ENCODE results near the gene RIMS1. TPM values are rescaled to one million over a fixed set of nuclear protein-coding genes. Genes with fewer than 3 reads are reported as not detected.

RIMS1 gene
- total and polyA plus RNA-seq, 9 of the 15 experiments (the other 6 are each of a cell fraction or from before 2014, with no cell fraction given), result not detected

DNA sequence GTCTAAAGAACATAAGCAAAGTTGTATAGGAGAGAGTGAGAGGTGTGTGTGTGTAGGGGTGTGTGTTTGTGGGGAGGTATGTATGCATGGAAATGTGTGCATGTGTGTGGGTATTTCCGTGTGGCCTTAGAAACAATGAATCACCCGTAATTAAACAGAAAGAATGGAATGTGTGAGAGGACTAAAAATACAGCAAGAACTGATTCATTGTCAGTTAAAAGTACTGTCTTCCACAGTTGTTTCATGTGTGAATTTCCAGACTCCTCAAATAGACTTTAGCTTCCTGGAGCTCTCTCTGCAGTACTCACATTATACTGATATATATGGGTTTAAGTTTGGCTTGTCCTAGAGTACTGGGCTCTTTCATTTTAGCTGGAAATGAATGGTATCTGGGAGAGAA, 145.7 kb downstream of the RIMS1 start (continued):
- TF ChIP-seq CC2D1A (IDR thresholded peaks at IDR 0.05), result no peak
- TF ChIP-seq ZNF75A (CRISPR knock-in tag; IDR thresholded peaks at IDR 0.05), result no peak
- no peak for TF ChIP-seq PCBP1 (IDR thresholded peaks at IDR 0.05; ENCODE audit: low read depth, low read length, poor library complexity, severe bottlenecking)
- TF ChIP-seq, protein P1, sequence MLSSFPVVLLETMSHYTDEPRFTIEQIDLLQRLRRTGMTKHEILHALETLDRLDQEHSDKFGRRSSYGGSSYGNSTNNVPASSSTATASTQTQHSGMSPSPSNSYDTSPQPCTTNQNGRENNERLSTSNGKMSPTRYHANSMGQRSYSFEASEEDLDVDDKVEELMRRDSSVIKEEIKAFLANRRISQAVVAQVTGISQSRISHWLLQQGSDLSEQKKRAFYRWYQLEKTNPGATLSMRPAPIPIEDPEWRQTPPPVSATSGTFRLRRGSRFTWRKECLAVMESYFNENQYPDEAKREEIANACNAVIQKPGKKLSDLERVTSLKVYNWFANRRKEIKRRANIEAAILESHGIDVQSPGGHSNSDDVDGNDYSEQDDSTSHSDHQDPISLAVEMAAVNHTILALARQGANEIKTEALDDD (IDR thresholded peaks at IDR 0.05), result no peak
- no peak for TF ChIP-seq ZNF217 (CRISPR knock-in tag; IDR thresholded peaks at IDR 0.05)
- no peak for TF ChIP-seq ZNF24 (IDR thresholded peaks at IDR 0.05)

DNA sequence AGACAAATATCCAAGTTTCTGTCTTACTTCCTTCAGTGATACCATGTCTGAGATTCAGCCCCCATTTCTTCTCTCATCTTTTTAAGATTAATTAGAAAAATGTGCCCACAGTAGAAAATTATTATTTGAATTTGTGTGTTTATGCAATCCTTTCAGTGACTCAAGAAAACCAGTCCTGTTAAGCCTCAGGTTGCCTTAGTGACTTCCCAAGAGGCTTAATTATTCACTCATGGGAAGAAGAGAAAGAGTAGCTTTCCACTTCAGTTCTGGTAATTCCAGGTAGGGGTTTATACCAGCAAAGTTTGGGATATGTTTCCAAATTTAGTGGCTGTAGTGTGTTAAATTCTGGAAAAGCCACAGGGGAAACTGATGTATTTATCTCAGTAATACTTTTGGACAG, 149.1 kb downstream of the RIMS1 start:
- CTCF ChIA-PET (ENCODE audit: low intra/inter-chr PET ratio), result no interaction called here
- H3K27ac ChIP-seq (ENCODE audit: extremely low read depth, low read depth, low read length), result no peak overlapping the region
- no peak overlapping the region for H2AFZ ChIP-seq (ENCODE audit: low read depth, low read length)
- H3K9me3 ChIP-seq (replicated peaks; ENCODE audit: control insufficient read depth, insufficient read depth, low read depth, low read length), result no peaks in the 10 kb centered on the region
- no TSS peak for BruUV-seq (replicated peaks)
- no peaks in the 10 kb centered on the region for H3K36me3 ChIP-seq (ENCODE audit: control insufficient read depth, insufficient read depth, low read length)
- H3K4me1 ChIP-seq (replicated peaks in 1 of 2; ENCODE audit: control insufficient read depth in 2 of 2, insufficient read depth in 2 of 2, low read length in 2 of 2), result no peaks in the 10 kb centered on the region
- in situ Hi-C loops (cut with MboI) (no loop called here), intact Hi-C loops (cut with micrococcal nuclease) (no loop called here)
- FAIRE-seq, result no peak
- H3K4me2 ChIP-seq (ENCODE audit: insufficient read depth, low read length), result no peak overlapping the region
- DNase-seq (ENCODE audit: extremely low read depth in 1 of 4, low spot score in 3 of 4), result no peak
- H3K9ac ChIP-seq (ENCODE audit: insufficient read depth in 1 of 2, low read depth in 2 of 2, low read length in 2 of 2), result no peak overlapping the region
- H3K9me1 ChIP-seq (ENCODE audit: control insufficient read depth, insufficient read depth, low read length), result no peaks in the 10 kb centered on the region
- no peak overlapping the region for H3K4me3 ChIP-seq
- POLR2A ChIA-PET, result no interaction called here
- H4K20me1 ChIP-seq (replicated peaks; ENCODE audit: control insufficient read depth, insufficient read depth, low read length), result no peaks in the 10 kb centered on the region
- H3K27me3 ChIP-seq (ENCODE audit: control insufficient read depth in 2 of 2, insufficient read depth in 2 of 2, low read length in 2 of 2), result no peaks in the 10 kb centered on the region
- H3K79me2 ChIP-seq (ENCODE audit: control insufficient read depth, insufficient read depth, low read length), result no peaks in the 10 kb centered on the region
- ATAC-seq, result no peak
- TF ChIP-seq, protein P2, sequence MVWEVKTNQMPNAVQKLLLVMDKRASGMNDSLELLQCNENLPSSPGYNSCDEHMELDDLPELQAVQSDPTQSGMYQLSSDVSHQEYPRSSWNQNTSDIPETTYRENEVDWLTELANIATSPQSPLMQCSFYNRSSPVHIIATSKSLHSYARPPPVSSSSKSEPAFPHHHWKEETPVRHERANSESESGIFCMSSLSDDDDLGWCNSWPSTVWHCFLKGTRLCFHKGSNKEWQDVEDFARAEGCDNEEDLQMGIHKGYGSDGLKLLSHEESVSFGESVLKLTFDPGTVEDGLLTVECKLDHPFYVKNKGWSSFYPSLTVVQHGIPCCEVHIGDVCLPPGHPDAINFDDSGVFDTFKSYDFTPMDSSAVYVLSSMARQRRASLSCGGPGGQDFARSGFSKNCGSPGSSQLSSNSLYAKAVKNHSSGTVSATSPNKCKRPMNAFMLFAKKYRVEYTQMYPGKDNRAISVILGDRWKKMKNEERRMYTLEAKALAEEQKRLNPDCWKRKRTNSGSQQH (CRISPR knock-in tag; IDR thresholded peaks at IDR 0.05), result no peak
- TF ChIP-seq TSC22D4 (tag; IDR thresholded peaks at IDR 0.05), result no peak
- TF ChIP-seq ASH1L (IDR thresholded peaks at IDR 0.05; ENCODE audit: borderline replicate concordance, low read depth, partially characterized antibody), result no peak
- TF ChIP-seq, protein P3, sequence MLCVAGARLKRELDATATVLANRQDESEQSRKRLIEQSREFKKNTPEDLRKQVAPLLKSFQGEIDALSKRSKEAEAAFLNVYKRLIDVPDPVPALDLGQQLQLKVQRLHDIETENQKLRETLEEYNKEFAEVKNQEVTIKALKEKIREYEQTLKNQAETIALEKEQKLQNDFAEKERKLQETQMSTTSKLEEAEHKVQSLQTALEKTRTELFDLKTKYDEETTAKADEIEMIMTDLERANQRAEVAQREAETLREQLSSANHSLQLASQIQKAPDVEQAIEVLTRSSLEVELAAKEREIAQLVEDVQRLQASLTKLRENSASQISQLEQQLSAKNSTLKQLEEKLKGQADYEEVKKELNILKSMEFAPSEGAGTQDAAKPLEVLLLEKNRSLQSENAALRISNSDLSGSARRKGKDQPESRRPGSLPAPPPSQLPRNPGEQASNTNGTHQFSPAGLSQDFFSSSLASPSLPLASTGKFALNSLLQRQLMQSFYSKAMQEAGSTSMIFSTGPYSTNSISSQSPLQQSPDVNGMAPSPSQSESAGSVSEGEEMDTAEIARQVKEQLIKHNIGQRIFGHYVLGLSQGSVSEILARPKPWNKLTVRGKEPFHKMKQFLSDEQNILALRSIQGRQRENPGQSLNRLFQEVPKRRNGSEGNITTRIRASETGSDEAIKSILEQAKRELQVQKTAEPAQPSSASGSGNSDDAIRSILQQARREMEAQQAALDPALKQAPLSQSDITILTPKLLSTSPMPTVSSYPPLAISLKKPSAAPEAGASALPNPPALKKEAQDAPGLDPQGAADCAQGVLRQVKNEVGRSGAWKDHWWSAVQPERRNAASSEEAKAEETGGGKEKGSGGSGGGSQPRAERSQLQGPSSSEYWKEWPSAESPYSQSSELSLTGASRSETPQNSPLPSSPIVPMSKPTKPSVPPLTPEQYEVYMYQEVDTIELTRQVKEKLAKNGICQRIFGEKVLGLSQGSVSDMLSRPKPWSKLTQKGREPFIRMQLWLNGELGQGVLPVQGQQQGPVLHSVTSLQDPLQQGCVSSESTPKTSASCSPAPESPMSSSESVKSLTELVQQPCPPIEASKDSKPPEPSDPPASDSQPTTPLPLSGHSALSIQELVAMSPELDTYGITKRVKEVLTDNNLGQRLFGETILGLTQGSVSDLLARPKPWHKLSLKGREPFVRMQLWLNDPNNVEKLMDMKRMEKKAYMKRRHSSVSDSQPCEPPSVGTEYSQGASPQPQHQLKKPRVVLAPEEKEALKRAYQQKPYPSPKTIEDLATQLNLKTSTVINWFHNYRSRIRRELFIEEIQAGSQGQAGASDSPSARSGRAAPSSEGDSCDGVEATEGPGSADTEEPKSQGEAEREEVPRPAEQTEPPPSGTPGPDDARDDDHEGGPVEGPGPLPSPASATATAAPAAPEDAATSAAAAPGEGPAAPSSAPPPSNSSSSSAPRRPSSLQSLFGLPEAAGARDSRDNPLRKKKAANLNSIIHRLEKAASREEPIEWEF (CRISPR knock-in tag; IDR thresholded peaks at IDR 0.05), result no peak
- no peak for TF ChIP-seq DDX20 (tag; IDR thresholded peaks at IDR 0.05; ENCODE audit: low read depth)
- no peak for TF ChIP-seq DNMT1 (IDR thresholded peaks at IDR 0.05)
- TF ChIP-seq ZNF785 (CRISPR knock-in tag; IDR thresholded peaks at IDR 0.05), result no peak
- no peak for TF ChIP-seq ELF2 (CRISPR knock-in tag; IDR thresholded peaks at IDR 0.05)
